Measurements from ENCODE around the gene TTC21A.

GRCh38 chr3:39090922-39091321 is 16.6 kb upstream of the TTC21A start:
- TF ChIP-seq, protein P1, sequence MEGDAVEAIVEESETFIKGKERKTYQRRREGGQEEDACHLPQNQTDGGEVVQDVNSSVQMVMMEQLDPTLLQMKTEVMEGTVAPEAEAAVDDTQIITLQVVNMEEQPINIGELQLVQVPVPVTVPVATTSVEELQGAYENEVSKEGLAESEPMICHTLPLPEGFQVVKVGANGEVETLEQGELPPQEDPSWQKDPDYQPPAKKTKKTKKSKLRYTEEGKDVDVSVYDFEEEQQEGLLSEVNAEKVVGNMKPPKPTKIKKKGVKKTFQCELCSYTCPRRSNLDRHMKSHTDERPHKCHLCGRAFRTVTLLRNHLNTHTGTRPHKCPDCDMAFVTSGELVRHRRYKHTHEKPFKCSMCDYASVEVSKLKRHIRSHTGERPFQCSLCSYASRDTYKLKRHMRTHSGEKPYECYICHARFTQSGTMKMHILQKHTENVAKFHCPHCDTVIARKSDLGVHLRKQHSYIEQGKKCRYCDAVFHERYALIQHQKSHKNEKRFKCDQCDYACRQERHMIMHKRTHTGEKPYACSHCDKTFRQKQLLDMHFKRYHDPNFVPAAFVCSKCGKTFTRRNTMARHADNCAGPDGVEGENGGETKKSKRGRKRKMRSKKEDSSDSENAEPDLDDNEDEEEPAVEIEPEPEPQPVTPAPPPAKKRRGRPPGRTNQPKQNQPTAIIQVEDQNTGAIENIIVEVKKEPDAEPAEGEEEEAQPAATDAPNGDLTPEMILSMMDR (IDR thresholded peaks at IDR 0.05): no peak
- no peak for TF ChIP-seq POLR2A (IDR thresholded peaks at IDR 0.05)
